ENCODE data around the gene DMD.

Gene DMD

GRCh38 chrX:31443654-31444053 lies 1767.7 kb downstream of the DMD start:
- Histone ChIP-seq H4K91ac (ENCODE audit: low read depth, low read length) (no peak overlapping the region), H3K9ac (ENCODE audit: low read length) (no peak overlapping the region), H3K18ac (ENCODE audit: low read length) (no peak overlapping the region), H2BK5ac (ENCODE audit: low read depth, low read length, poor library complexity) (no peak overlapping the region), H2BK120ac (ENCODE audit: insufficient read depth, low read length, poor library complexity) (no peak overlapping the region), H3K36me3 (ENCODE audit: control insufficient read depth in 1 of 2, insufficient read depth in 2 of 2, low read length in 2 of 2) (no peaks in the 10 kb centered on the region), H3K23ac (ENCODE audit: low read length) (no peak overlapping the region), H3K27ac (ENCODE audit: low read depth, low read length) (no peak overlapping the region), H3K4ac (ENCODE audit: low read depth, low read length) (no peak overlapping the region), H2BK12ac (ENCODE audit: low read length) (no peak overlapping the region), H2AK5ac (ENCODE audit: low read length) (no peak overlapping the region), H3K27me3 (ENCODE audit: insufficient read depth, low read length) (no peaks in the 10 kb centered on the region), H4K12ac (ENCODE audit: low read depth, low read length) (no peak overlapping the region), H3K9me3 (ENCODE audit: insufficient read depth, low read depth, low read length) (no peaks in the 10 kb centered on the region), H3K4me3 (ENCODE audit: low read depth, low read length) (no peak overlapping the region), H4K8ac (ENCODE audit: low read depth, low read length) (no peak overlapping the region), H3K4me1 (ENCODE audit: control insufficient read depth in 1 of 2, insufficient read depth in 2 of 2, low read length in 2 of 2) (no peaks in the 10 kb centered on the region), H3K14ac (ENCODE audit: low read length) (no peak overlapping the region), H3K4me2 (ENCODE audit: low read length) (no peak overlapping the region), H3K79me2 (ENCODE audit: control insufficient read depth, insufficient read depth, low read length, poor library complexity) (no peaks in the 10 kb centered on the region), H3K79me1 (ENCODE audit: low read length) (no peaks in the 10 kb centered on the region), H2AFZ (ENCODE audit: insufficient read depth, low read length, poor library complexity) (no peak overlapping the region)
- DNase-seq, result no peak
- WGBS (ENCODE audit: extremely low coverage, insufficient coverage, insufficient read length), result no CpG with 5 or more reads among the region's 8 CpGs

GRCh38 chrX:31440546-31440945 lies 1770.8 kb downstream of the DMD start:
- no peaks in the 10 kb centered on the region for H3K79me1 ChIP-seq (ENCODE audit: low read length)
- H3K36me3 ChIP-seq (ENCODE audit: control insufficient read depth in 1 of 2, insufficient read depth in 2 of 2, low read length in 2 of 2), result no peaks in the 10 kb centered on the region
- H4K91ac ChIP-seq (ENCODE audit: low read depth, low read length), result no peak overlapping the region
- H3K18ac ChIP-seq (ENCODE audit: low read length), result no peak overlapping the region
- WGBS (ENCODE audit: extremely low coverage, insufficient coverage, insufficient read length), result no CpG with 5 or more reads among the region's 2 CpGs
- H3K79me2 ChIP-seq (ENCODE audit: control insufficient read depth, insufficient read depth, low read length, poor library complexity), result no peaks in the 10 kb centered on the region
- H2AFZ ChIP-seq (ENCODE audit: insufficient read depth, low read length, poor library complexity), result no peak overlapping the region
- H2BK12ac ChIP-seq (ENCODE audit: low read length), result no peak overlapping the region
- H2BK5ac ChIP-seq (ENCODE audit: low read depth, low read length, poor library complexity), result no peak overlapping the region
- no peak for DNase-seq
- no peak overlapping the region for H2BK120ac ChIP-seq (ENCODE audit: insufficient read depth, low read length, poor library complexity)
- H3K4ac ChIP-seq (ENCODE audit: low read depth, low read length), result no peak overlapping the region
- no peak overlapping the region for H3K14ac ChIP-seq (ENCODE audit: low read length)
- H2AK5ac ChIP-seq (ENCODE audit: low read length), result no peak overlapping the region
- H4K12ac ChIP-seq (ENCODE audit: low read depth, low read length), result no peak overlapping the region
- no peak overlapping the region for H3K4me3 ChIP-seq (ENCODE audit: low read depth, low read length)
- no peaks in the 10 kb centered on the region for H3K4me1 ChIP-seq (ENCODE audit: control insufficient read depth in 1 of 2, insufficient read depth in 2 of 2, low read length in 2 of 2)
- no peak overlapping the region for H3K23ac ChIP-seq (ENCODE audit: low read length)
- H3K27me3 ChIP-seq (ENCODE audit: insufficient read depth, low read length), result no peaks in the 10 kb centered on the region
- no peaks in the 10 kb centered on the region for H3K9me3 ChIP-seq (ENCODE audit: insufficient read depth, low read depth, low read length)
- no peak overlapping the region for H3K27ac ChIP-seq (ENCODE audit: low read depth, low read length)
- no peak overlapping the region for H3K4me2 ChIP-seq (ENCODE audit: low read length)
- no peak overlapping the region for H3K9ac ChIP-seq (ENCODE audit: low read length)
- no peak overlapping the region for H4K8ac ChIP-seq (ENCODE audit: low read depth, low read length)

- Histone ChIP-seq H3K79me1 (ENCODE audit: low read length) (no peaks in the 10 kb centered on the region), H3K18ac (ENCODE audit: low read length) (no peak overlapping the region), H2AFZ (ENCODE audit: insufficient read depth, low read length, poor library complexity) (no peak overlapping the region), H3K4me3 (ENCODE audit: low read depth, low read length) (no peak overlapping the region), H3K36me3 (ENCODE audit: control insufficient read depth in 1 of 2, insufficient read depth in 2 of 2, low read length in 2 of 2) (no peaks in the 10 kb centered on the region), H3K4me1 (ENCODE audit: control insufficient read depth in 1 of 2, insufficient read depth in 2 of 2, low read length in 2 of 2) (no peaks in the 10 kb centered on the region), H3K27me3 (ENCODE audit: insufficient read depth, low read length) (no peaks in the 10 kb centered on the region), H3K9ac (ENCODE audit: low read length) (no peak overlapping the region), H4K12ac (ENCODE audit: low read depth, low read length) (no peak overlapping the region), H2BK12ac (ENCODE audit: low read length) (no peak overlapping the region), H3K79me2 (ENCODE audit: control insufficient read depth, insufficient read depth, low read length, poor library complexity) (no peaks in the 10 kb centered on the region), H3K9me3 (ENCODE audit: insufficient read depth, low read depth, low read length) (no peaks in the 10 kb centered on the region), H4K91ac (ENCODE audit: low read depth, low read length) (no peak overlapping the region), H2AK5ac (ENCODE audit: low read length) (no peak overlapping the region), H2BK5ac (ENCODE audit: low read depth, low read length, poor library complexity) (no peak overlapping the region), H3K4me2 (ENCODE audit: low read length) (no peak overlapping the region), H4K8ac (ENCODE audit: low read depth, low read length) (no peak overlapping the region), H3K4ac (ENCODE audit: low read depth, low read length) (no peak overlapping the region), H3K23ac (ENCODE audit: low read length) (no peak overlapping the region), H3K14ac (ENCODE audit: low read length) (no peak overlapping the region), H3K27ac (ENCODE audit: low read depth, low read length) (no peak overlapping the region), H2BK120ac (ENCODE audit: insufficient read depth, low read length, poor library complexity) (no peak overlapping the region)
- no CpG with 5 or more reads among the region's 3 CpGs for WGBS (ENCODE audit: extremely low coverage, insufficient coverage, insufficient read length)
- no peak for DNase-seq
Measured at GRCh38 chrX:31436424-31436823, 1774.9 kb downstream of the DMD start.

GRCh38 chrX:31435592-31435991 lies 1775.8 kb downstream of the DMD start:
- Histone ChIP-seq H3K79me2 (ENCODE audit: control insufficient read depth, insufficient read depth, low read length, poor library complexity) (no peaks in the 10 kb centered on the region), H2AFZ (ENCODE audit: insufficient read depth, low read length, poor library complexity) (no peak overlapping the region), H3K27me3 (ENCODE audit: insufficient read depth, low read length) (no peaks in the 10 kb centered on the region), H3K27ac (ENCODE audit: low read depth, low read length) (no peak overlapping the region), H3K14ac (ENCODE audit: low read length) (no peak overlapping the region), H3K4me2 (ENCODE audit: low read length) (no peak overlapping the region), H2BK12ac (ENCODE audit: low read length) (no peak overlapping the region), H3K4ac (ENCODE audit: low read depth, low read length) (no peak overlapping the region), H2AK5ac (ENCODE audit: low read length) (no peak overlapping the region), H4K91ac (ENCODE audit: low read depth, low read length) (no peak overlapping the region), H3K9me3 (ENCODE audit: insufficient read depth, low read depth, low read length) (no peaks in the 10 kb centered on the region), H3K4me1 (ENCODE audit: control insufficient read depth in 1 of 2, insufficient read depth in 2 of 2, low read length in 2 of 2) (no peaks in the 10 kb centered on the region), H3K36me3 (ENCODE audit: control insufficient read depth in 1 of 2, insufficient read depth in 2 of 2, low read length in 2 of 2) (no peaks in the 10 kb centered on the region), H3K23ac (ENCODE audit: low read length) (no peak overlapping the region), H3K4me3 (ENCODE audit: low read depth, low read length) (no peak overlapping the region), H2BK5ac (ENCODE audit: low read depth, low read length, poor library complexity) (no peak overlapping the region), H3K79me1 (ENCODE audit: low read length) (no peaks in the 10 kb centered on the region), H4K12ac (ENCODE audit: low read depth, low read length) (no peak overlapping the region), H2BK120ac (ENCODE audit: insufficient read depth, low read length, poor library complexity) (no peak overlapping the region), H3K9ac (ENCODE audit: low read length) (no peak overlapping the region), H4K8ac (ENCODE audit: low read depth, low read length) (no peak overlapping the region), H3K18ac (ENCODE audit: low read length) (no peak overlapping the region)
- no peak for DNase-seq
- WGBS (ENCODE audit: extremely low coverage, insufficient coverage, insufficient read length), result no CpG with 5 or more reads among the region's 7 CpGs

All from trophoblast cell (in vitro differentiated cells and primary cell).